Esophagus muscularis mucosa (tissue), 4 donors: ENCODE measurements around the gene XRCC1.

ENCODE experiments used
- EP300 ChIP-seq: sonication (generic); formaldehyde crosslinking; IDR thresholded peaks from one replicate; pipeline ENCODE4 v1.6.1; 2017; ENCODE audit warnings: antibody characterized with exemption
- POLR2A ChIP-seq: fragments of 450-650 bp; IDR thresholded peaks from one replicate; pipeline ENCODE4 v1.6.1; 2017; ENCODE audit warnings: antibody characterized with exemption, moderate library complexity, mild to moderate bottlenecking, low read depth
- POLR2AphosphoS5 ChIP-seq, 2 donors: sonication (generic); formaldehyde crosslinking; IDR thresholded peaks; one replicate each; pipeline ENCODE4 v1.6.1; 2017; ENCODE audit warnings: antibody characterized with exemption in 2 of 2
- TF ChIP-seq, protein P1 (sequence below), 3 experiments: fragments of 200-600 bp in 2 of 3; fragments of 450-650 bp in 1 of 3; sonication (generic) in 2 of 3; IDR thresholded peaks; one replicate each; pipeline ENCODE4 v1.5.1; 2017 to 2019; ENCODE audit warnings: antibody characterized with exemption in 3 of 3, mild to moderate bottlenecking in 2 of 3, moderate library complexity in 1 of 3

GRCh38 chr19:43607238-43608205 is 32.2 kb upstream of the XRCC1 start:
- TF ChIP-seq, protein P1, sequence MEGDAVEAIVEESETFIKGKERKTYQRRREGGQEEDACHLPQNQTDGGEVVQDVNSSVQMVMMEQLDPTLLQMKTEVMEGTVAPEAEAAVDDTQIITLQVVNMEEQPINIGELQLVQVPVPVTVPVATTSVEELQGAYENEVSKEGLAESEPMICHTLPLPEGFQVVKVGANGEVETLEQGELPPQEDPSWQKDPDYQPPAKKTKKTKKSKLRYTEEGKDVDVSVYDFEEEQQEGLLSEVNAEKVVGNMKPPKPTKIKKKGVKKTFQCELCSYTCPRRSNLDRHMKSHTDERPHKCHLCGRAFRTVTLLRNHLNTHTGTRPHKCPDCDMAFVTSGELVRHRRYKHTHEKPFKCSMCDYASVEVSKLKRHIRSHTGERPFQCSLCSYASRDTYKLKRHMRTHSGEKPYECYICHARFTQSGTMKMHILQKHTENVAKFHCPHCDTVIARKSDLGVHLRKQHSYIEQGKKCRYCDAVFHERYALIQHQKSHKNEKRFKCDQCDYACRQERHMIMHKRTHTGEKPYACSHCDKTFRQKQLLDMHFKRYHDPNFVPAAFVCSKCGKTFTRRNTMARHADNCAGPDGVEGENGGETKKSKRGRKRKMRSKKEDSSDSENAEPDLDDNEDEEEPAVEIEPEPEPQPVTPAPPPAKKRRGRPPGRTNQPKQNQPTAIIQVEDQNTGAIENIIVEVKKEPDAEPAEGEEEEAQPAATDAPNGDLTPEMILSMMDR (IDR thresholded peaks at IDR 0.05) = no peak
- TF ChIP-seq POLR2AphosphoS5 (IDR thresholded peaks at IDR 0.05) = no peak
- TF ChIP-seq POLR2A = no peak
- no peak for TF ChIP-seq EP300
